HG03064 (cell line): ENCODE data around the gene CNOT8.
"Not testable (repeated sequence)": the region's sequence is repeated elsewhere in the genome, so short reads cannot be mapped to it uniquely, and the experiment has no call there.

ENCODE experiments used
- ATAC-seq: cut with Tn5 transposase; IDR thresholded peaks from one replicate; pipeline ENCODE4 v1.9.1; 2021; ENCODE audit warnings: low read depth; ENCODE audit not compliant: unreplicated experiment

Gene CNOT8

GRCh38 chr5:154858297-154858971 lies at the start of gene CNOT8:
Gene CNOT8, plus strand, starts transcription at chr5:154858627. Its CDS starts 4,652 bp downstream, at chr5:154863279.
- peak; percentile 72 for ATAC-seq

- ATAC-seq, result no peak
Observed at GRCh38 chr5:154811239-154811638, 47.2 kb upstream of the CNOT8 start.

GRCh38 chr5:154811653-154812465 lies 46.6 kb upstream of the CNOT8 start:
- peak; percentile 62 for ATAC-seq

GRCh38 chr5:154813158-154813557 lies 45.3 kb upstream of the CNOT8 start:
- no peak for ATAC-seq

- no peak for ATAC-seq
Observed at GRCh38 chr5:154813736-154814135, 44.7 kb upstream of the CNOT8 start.

- no peak for ATAC-seq
Observed at GRCh38 chr5:154815025-154815424, 43.4 kb upstream of the CNOT8 start.

- no peak for ATAC-seq
Observed at GRCh38 chr5:154815684-154816247, 42.7 kb upstream of the CNOT8 start.

GRCh38 chr5:154816891-154817492 lies 41.4 kb upstream of the CNOT8 start:
- no peak for ATAC-seq

GRCh38 chr5:154817815-154818214 lies 40.6 kb upstream of the CNOT8 start:
- ATAC-seq, result no peak

GRCh38 chr5:154818471-154819116 lies 39.8 kb upstream of the CNOT8 start:
- no peak for ATAC-seq

- ATAC-seq, result no peak
Observed at GRCh38 chr5:154819546-154819945, 38.9 kb upstream of the CNOT8 start.

- no peak for ATAC-seq
Observed at GRCh38 chr5:154820383-154820782, 38.0 kb upstream of the CNOT8 start.

- ATAC-seq, result not testable (repeated sequence)
Observed at GRCh38 chr5:154822896-154823295, 35.5 kb upstream of the CNOT8 start.

- ATAC-seq, result no peak
Observed at GRCh38 chr5:154823605-154824004, 34.8 kb upstream of the CNOT8 start.

- no peak for ATAC-seq
Observed at GRCh38 chr5:154824070-154824469, 34.4 kb upstream of the CNOT8 start.

GRCh38 chr5:154829181-154829588 lies 29.2 kb upstream of the CNOT8 start:
- no peak for ATAC-seq

GRCh38 chr5:154829589-154830218 lies 28.7 kb upstream of the CNOT8 start:
- ATAC-seq, result no peak

GRCh38 chr5:154830219-154830595 lies 28.2 kb upstream of the CNOT8 start:
- no peak for ATAC-seq

- ATAC-seq, result no peak
Observed at GRCh38 chr5:154830596-154830995, 27.8 kb upstream of the CNOT8 start.

GRCh38 chr5:154831451-154831850 lies 27.0 kb upstream of the CNOT8 start:
- ATAC-seq, result no peak
